HCT116 (cell line): ENCODE measurements around the gene GALE. TPM values are rescaled to one million over a fixed set of nuclear protein-coding genes. Genes with fewer than 3 reads are reported as not detected.
"Not testable (repeated sequence)": the region's sequence is repeated elsewhere in the genome, so short reads cannot be mapped to it uniquely, and the experiment has no call there.

Experiments
- ATAC-seq: fragments of 200-7000 bp; cut with Tn5 transposase; 2 replicates; pipeline ENCODE4 v1.9.1; 2020; ENCODE audit warnings: mild to moderate bottlenecking, moderate library complexity
- BruUV-seq: library from RNA; stranded (reverse); fragments of 400-500 nt; replicated peaks from 2 replicates; lab custom pipeline; 2021; lab: Mats Ljungman, UMichigan
- CTCF ChIA-PET: fragments of 300-600 bp; sonication (Branson Sonifier 250); formaldehyde crosslinking; loops from one replicate; lab custom pipeline; 2021; ENCODE audit warnings: antibody characterized with exemption; lab: Charles Lee
- POLR2A ChIA-PET: fragments of 300-600, 350-600 bp; sonication (Branson Sonifier 250); formaldehyde crosslinking; loops from one replicate; lab custom pipeline; 2021; ENCODE audit warnings: antibody characterized with exemption; lab: Charles Lee
- RAD21 ChIA-PET, 2 experiments: fragments of 300-600 bp; sonication (Branson Sonifier 250); formaldehyde crosslinking; loops; one replicate each; lab custom pipeline; 2023; ENCODE audit warnings: low total read pairs in 2 of 2; ENCODE audit not compliant: uncharacterized antibody in 2 of 2, unreplicated experiment in 2 of 2, low non-redundant PET in 1 of 2; lab: Charles Lee
- DNase-seq: peaks from one replicate; pipeline ENCODE4 v3.0.0-alpha.2; 2010; ENCODE audit warnings: low read depth, low spot score
- H2AFZ ChIP-seq: fragments of 200-600 bp; shearing (Covaris generic), sonication (generic); 2 replicates; pipeline ENCODE4 v1.6.1; 2017; ENCODE audit warnings: low read depth, mixed run types, mixed read lengths, antibody characterized with exemption, low read length; ENCODE audit not compliant: poor library complexity, severe bottlenecking
- H3K27ac ChIP-seq: 2 replicates; pipeline ENCODE4 v1.5.1; 2012; ENCODE audit warnings: low read depth, low read length
- H3K27me3 ChIP-seq: fragments of 200-600 bp; sonication (generic); 2 replicates; pipeline ENCODE4 v1.6.1; 2016; ENCODE audit warnings: mixed run types, low read length, mixed read lengths; ENCODE audit not compliant: insufficient read depth
- H3K36me3 ChIP-seq, 2 experiments: fragments of 200-500 bp in 1 of 2; fragments of 200-600 bp in 1 of 2; sonication (Bioruptor generic) in 1 of 2; sonication (generic) in 1 of 2; 2 replicates each; pipeline versions ENCODE4 v1.5.1 to v1.6.1; 2014 to 2016; ENCODE audit warnings: low read length in 2 of 2, inconsistent platforms in 1 of 2, mixed read lengths in 1 of 2, mixed run types in 1 of 2; ENCODE audit not compliant: insufficient read depth in 2 of 2, control insufficient read depth in 1 of 2
- H3K4me1 ChIP-seq, 2 experiments: fragments of 200-600 bp in 1 of 2; sonication (generic) in 1 of 2; 2 replicates each; pipeline versions ENCODE4 v1.5.1 to v1.6.1; 2012 to 2017; ENCODE audit warnings: low read length in 2 of 2, inconsistent platforms in 1 of 2, mild to moderate bottlenecking in 1 of 2, mixed read lengths in 1 of 2, mixed run types in 1 of 2, moderate library complexity in 1 of 2; ENCODE audit not compliant: insufficient read depth in 2 of 2, control insufficient read depth in 1 of 2
- H3K4me2 ChIP-seq: fragments of 200-600 bp; sonication (generic); 2 replicates; pipeline ENCODE4 v1.6.1; 2017; ENCODE audit warnings: mixed run types, low read length, mixed read lengths
- H3K4me3 ChIP-seq, 2 experiments: fragments of 200-600 bp in 1 of 2; sonication (generic) in 1 of 2; replicated peaks in 1 of 2; 2 replicates each; pipeline ENCODE4 v1.5.1; 2011 to 2016; ENCODE audit warnings: low read length in 2 of 2, control low read depth in 1 of 2, low read depth in 1 of 2, mild to moderate bottlenecking in 1 of 2, mixed read lengths in 1 of 2, mixed run types in 1 of 2
- H3K79me2 ChIP-seq: fragments of 200-600 bp; sonication (generic); 2 replicates; pipeline ENCODE4 v1.6.1; 2017; ENCODE audit warnings: mild to moderate bottlenecking, mixed run types, low read length, moderate library complexity, mixed read lengths; ENCODE audit not compliant: insufficient read depth
- H3K9ac ChIP-seq: fragments of 200-600 bp; sonication (generic); 2 replicates; pipeline ENCODE4 v1.6.1; 2016; ENCODE audit warnings: low read length, mixed read lengths
- H3K9me2 ChIP-seq: fragments of 200-600 bp; sonication (generic), shearing (Covaris generic); 2 replicates; pipeline ENCODE4 v1.6.1; 2017; ENCODE audit warnings: mixed run types, mild to moderate bottlenecking, moderate library complexity; ENCODE audit not compliant: insufficient read depth
- H3K9me3 ChIP-seq, 2 experiments: fragments of 200-500 bp in 1 of 2; fragments of 200-600 bp in 1 of 2; sonication (Bioruptor generic) in 1 of 2; sonication (generic) in 1 of 2; 2 replicates each; pipeline ENCODE4 v1.6.1; 2014 to 2017; ENCODE audit warnings: low read length in 2 of 2, mixed read lengths in 2 of 2, inconsistent platforms in 1 of 2, low read depth in 1 of 2, mild to moderate bottlenecking in 1 of 2, mixed run types in 1 of 2, moderate library complexity in 1 of 2; ENCODE audit not compliant: control insufficient read depth in 1 of 2, insufficient read depth in 1 of 2
- H4K20me1 ChIP-seq: fragments of 200-600 bp; sonication (generic), shearing (Covaris generic); 2 replicates; pipeline ENCODE4 v1.6.1; 2017; ENCODE audit warnings: mixed run types, mild to moderate bottlenecking, moderate library complexity; ENCODE audit not compliant: insufficient read depth
- CEBPB ChIP-seq: IDR thresholded peaks from 2 replicates; pipeline ENCODE4 v1.6.1; 2012; ENCODE audit warnings: low read depth
- EZH2 ChIP-seq: fragments of 200-600 bp; sonication (generic); IDR thresholded peaks from 2 replicates; pipeline ENCODE4 v1.6.1; 2017; ENCODE audit warnings: antibody characterized with exemption, mixed run types
- POLR2AphosphoS5 ChIP-seq: IDR thresholded peaks from 2 replicates; pipeline ENCODE4 v1.6.1; 2011; ENCODE audit warnings: mild to moderate bottlenecking, low read depth, low read length, moderate library complexity
- RAD21 ChIP-seq: IDR thresholded peaks from 2 replicates; pipeline ENCODE4 v1.6.1; 2012; ENCODE audit warnings: low read depth, mild to moderate bottlenecking
- SP1 ChIP-seq: IDR thresholded peaks from 2 replicates; pipeline ENCODE4 v1.6.1; 2012; ENCODE audit warnings: low read depth
- TCF7L2 ChIP-seq: IDR thresholded peaks from 2 replicates; pipeline ENCODE4 v1.7.0; 2011; ENCODE audit warnings: borderline replicate concordance, inconsistent platforms; ENCODE audit not compliant: insufficient read depth, insufficient read length; ENCODE audit errors: extremely low read depth
- YY1 ChIP-seq: IDR thresholded peaks from 2 replicates; pipeline ENCODE4 v1.6.1; 2011; ENCODE audit warnings: low read length, low read depth, moderate library complexity, mild to moderate bottlenecking; ENCODE audit not compliant: insufficient replicate concordance; ENCODE audit errors: extremely low read depth
- ZFX ChIP-seq: fragments of 450-650 bp; IDR thresholded peaks from 2 replicates; pipeline ENCODE4 v1.6.1; 2017
- intact Hi-C: fragments of 100-400 bp; cut with micrococcal nuclease; formaldehyde crosslinking; loops from 2 replicates; pipeline ENCODE4 v1.10.0; 2022
- total RNA-seq: library from RNA; stranded (reverse); gene quantifications from one replicate; pipeline ENCODE4 v1.2.1, GENCODE V29; 2021; ENCODE audit not compliant: unreplicated experiment

The GALE gene
- total RNA-seq, 1 experiment from 2014 or later, result 114 TPM

- H3K4me1 ChIP-seq, result peaks cover 17 to 26% of the 10 kb centered on the region in 2 experiments
- no peaks in the 10 kb centered on the region for H3K9me2 ChIP-seq
- peaks cover 57% of the 10 kb centered on the region for H3K79me2 ChIP-seq
- no peak overlapping the region for H3K4me2 ChIP-seq
- RAD21 ChIA-PET, result no interaction called here
- POLR2A ChIA-PET, result no interaction called here
- no peak overlapping the region for H3K9ac ChIP-seq
- ATAC-seq (no peak), DNase-seq (no peak)
- H3K4me3 ChIP-seq, result no peak overlapping the region
- H3K27me3 ChIP-seq, result no peaks in the 10 kb centered on the region
- H4K20me1 ChIP-seq, result 0 out of 2 replicates have a peak, but pooled peaks cover 4% of the 10 kb centered on the region
- intact Hi-C loops, result no loop called here
- no peak overlapping the region for H2AFZ ChIP-seq
- peaks cover 31 to 47% of the 10 kb centered on the region in 2 experiments; a peak in 3 of 4 replicates for H3K36me3 ChIP-seq
- H3K27ac ChIP-seq, result no peak overlapping the region
- TF ChIP-seq ZFX (no peak), SP1 (no peak), RAD21 (no peak), CEBPB (no peak), TCF7L2 (no peak), POLR2AphosphoS5 (no peak), YY1 (no peak), EZH2 (no peak)
- no TSS peak for BruUV-seq
- CTCF ChIA-PET, result no interaction called here
- no peaks in the 10 kb centered on the region for H3K9me3 ChIP-seq
These were observed 15.7 kb downstream of the GALE start for GRCh38 chr1:23784846-23785245.

GRCh38 chr1:23783141-23783540 is 17.4 kb downstream of the GALE start:
- H3K9me3 ChIP-seq, BruUV-seq, H3K4me3 ChIP-seq, H3K4me2 ChIP-seq, H3K9ac ChIP-seq, RAD21 ChIA-PET, H2AFZ ChIP-seq, DNase-seq, H3K9me2 ChIP-seq, POLR2A ChIA-PET, ATAC-seq, H3K27ac ChIP-seq, CTCF ChIA-PET, H3K27me3 ChIP-seq, intact Hi-C loops: not testable (repeated sequence)
- Histone ChIP-seq H3K36me3 (peaks cover 31 to 41% of the 10 kb centered on the region in 2 experiments; a peak in 3 of 4 replicates), H3K79me2 (peaks cover 71% of the 10 kb centered on the region), H3K4me1 (peaks cover 14 to 21% of the 10 kb centered on the region in 2 experiments), H4K20me1 (peaks cover 11% of the 10 kb centered on the region; the same call in 1 of the 2 replicates)
